Measurements from ENCODE around the gene SPTLC1.

The SPTLC1 gene

GRCh38 chr9:92046676-92047075 is 68.5 kb downstream of the SPTLC1 start:
- Histone ChIP-seq H3K27ac (replicated peaks) (no peak overlapping the region), H3K27me3 (ENCODE audit: insufficient read depth, poor library complexity, severe bottlenecking) (no peaks in the 10 kb centered on the region), H3K4me3 (replicated peaks; ENCODE audit: insufficient read depth, low read length) (no peak overlapping the region)
- no peak for DNase-seq (ENCODE audit: low read depth in 1 of 2, low spot score in 1 of 2)
- TF ChIP-seq, protein P1, sequence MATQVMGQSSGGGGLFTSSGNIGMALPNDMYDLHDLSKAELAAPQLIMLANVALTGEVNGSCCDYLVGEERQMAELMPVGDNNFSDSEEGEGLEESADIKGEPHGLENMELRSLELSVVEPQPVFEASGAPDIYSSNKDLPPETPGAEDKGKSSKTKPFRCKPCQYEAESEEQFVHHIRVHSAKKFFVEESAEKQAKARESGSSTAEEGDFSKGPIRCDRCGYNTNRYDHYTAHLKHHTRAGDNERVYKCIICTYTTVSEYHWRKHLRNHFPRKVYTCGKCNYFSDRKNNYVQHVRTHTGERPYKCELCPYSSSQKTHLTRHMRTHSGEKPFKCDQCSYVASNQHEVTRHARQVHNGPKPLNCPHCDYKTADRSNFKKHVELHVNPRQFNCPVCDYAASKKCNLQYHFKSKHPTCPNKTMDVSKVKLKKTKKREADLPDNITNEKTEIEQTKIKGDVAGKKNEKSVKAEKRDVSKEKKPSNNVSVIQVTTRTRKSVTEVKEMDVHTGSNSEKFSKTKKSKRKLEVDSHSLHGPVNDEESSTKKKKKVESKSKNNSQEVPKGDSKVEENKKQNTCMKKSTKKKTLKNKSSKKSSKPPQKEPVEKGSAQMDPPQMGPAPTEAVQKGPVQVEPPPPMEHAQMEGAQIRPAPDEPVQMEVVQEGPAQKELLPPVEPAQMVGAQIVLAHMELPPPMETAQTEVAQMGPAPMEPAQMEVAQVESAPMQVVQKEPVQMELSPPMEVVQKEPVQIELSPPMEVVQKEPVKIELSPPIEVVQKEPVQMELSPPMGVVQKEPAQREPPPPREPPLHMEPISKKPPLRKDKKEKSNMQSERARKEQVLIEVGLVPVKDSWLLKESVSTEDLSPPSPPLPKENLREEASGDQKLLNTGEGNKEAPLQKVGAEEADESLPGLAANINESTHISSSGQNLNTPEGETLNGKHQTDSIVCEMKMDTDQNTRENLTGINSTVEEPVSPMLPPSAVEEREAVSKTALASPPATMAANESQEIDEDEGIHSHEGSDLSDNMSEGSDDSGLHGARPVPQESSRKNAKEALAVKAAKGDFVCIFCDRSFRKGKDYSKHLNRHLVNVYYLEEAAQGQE (IDR thresholded peaks at IDR 0.05; ENCODE audit: insufficient replicate concordance, low read depth), result no peak
- no peak for TF ChIP-seq SPI1 (IDR thresholded peaks at IDR 0.05; ENCODE audit: borderline replicate concordance, low read depth)
- no peak for TF ChIP-seq POLR2AphosphoS5 (IDR thresholded peaks at IDR 0.05; ENCODE audit: low read depth)
- TF ChIP-seq, protein P2, sequence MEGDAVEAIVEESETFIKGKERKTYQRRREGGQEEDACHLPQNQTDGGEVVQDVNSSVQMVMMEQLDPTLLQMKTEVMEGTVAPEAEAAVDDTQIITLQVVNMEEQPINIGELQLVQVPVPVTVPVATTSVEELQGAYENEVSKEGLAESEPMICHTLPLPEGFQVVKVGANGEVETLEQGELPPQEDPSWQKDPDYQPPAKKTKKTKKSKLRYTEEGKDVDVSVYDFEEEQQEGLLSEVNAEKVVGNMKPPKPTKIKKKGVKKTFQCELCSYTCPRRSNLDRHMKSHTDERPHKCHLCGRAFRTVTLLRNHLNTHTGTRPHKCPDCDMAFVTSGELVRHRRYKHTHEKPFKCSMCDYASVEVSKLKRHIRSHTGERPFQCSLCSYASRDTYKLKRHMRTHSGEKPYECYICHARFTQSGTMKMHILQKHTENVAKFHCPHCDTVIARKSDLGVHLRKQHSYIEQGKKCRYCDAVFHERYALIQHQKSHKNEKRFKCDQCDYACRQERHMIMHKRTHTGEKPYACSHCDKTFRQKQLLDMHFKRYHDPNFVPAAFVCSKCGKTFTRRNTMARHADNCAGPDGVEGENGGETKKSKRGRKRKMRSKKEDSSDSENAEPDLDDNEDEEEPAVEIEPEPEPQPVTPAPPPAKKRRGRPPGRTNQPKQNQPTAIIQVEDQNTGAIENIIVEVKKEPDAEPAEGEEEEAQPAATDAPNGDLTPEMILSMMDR (IDR thresholded peaks at IDR 0.05; ENCODE audit: insufficient read depth, low read length), result no peak
- no peak for TF ChIP-seq GABPA (IDR thresholded peaks at IDR 0.05; ENCODE audit: low read depth)

- TF ChIP-seq SPI1 (IDR thresholded peaks at IDR 0.05; ENCODE audit: borderline replicate concordance, low read depth) (no peak), POLR2AphosphoS5 (IDR thresholded peaks at IDR 0.05; ENCODE audit: low read depth) (no peak), GABPA (IDR thresholded peaks at IDR 0.05; ENCODE audit: low read depth) (no peak)
- TF ChIP-seq, protein P1 (IDR thresholded peaks at IDR 0.05; ENCODE audit: insufficient replicate concordance, low read depth), result no peak
- TF ChIP-seq, protein P2 (IDR thresholded peaks at IDR 0.05; ENCODE audit: insufficient read depth, low read length), result no peak
- H3K4me3 ChIP-seq (replicated peaks; ENCODE audit: insufficient read depth, low read length), result no peak overlapping the region
- no peak overlapping the region for H3K27ac ChIP-seq (replicated peaks)
Measured at GRCh38 chr9:92044936-92045335, 70.3 kb downstream of the SPTLC1 start.

DNA sequence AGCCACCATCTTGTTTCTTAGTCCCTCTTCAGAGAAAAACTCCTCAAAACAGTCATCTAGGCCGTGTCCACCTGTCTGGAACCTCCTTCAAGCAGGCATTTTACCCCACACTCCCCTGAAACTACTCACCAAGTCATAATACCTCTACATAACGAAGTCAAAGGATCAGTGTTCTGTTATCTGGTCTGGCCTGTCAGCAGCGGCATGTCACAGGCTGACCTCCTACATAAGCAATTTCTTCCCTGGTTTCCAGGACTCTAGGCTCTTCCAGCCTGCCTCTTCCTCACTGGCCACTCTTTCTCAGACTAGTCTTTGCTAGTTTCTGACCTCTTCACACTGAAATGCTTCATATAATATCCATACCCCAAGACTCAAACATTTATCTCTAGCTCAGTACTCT is 72.2 kb downstream of the SPTLC1 start:
- H3K27me3 ChIP-seq (ENCODE audit: insufficient read depth, poor library complexity, severe bottlenecking), result no peaks in the 10 kb centered on the region
- H3K4me3 ChIP-seq (replicated peaks; ENCODE audit: insufficient read depth, low read length), result no peak overlapping the region
- no peak for DNase-seq (ENCODE audit: low read depth in 1 of 2, low spot score in 1 of 2)
- TF ChIP-seq, protein P1 (IDR thresholded peaks at IDR 0.05; ENCODE audit: insufficient replicate concordance, low read depth), result no peak
- TF ChIP-seq POLR2AphosphoS5 (IDR thresholded peaks at IDR 0.05; ENCODE audit: low read depth), result no peak
- TF ChIP-seq, protein P2 (IDR thresholded peaks at IDR 0.05; ENCODE audit: insufficient read depth, low read length), result no peak
- TF ChIP-seq GABPA (IDR thresholded peaks at IDR 0.05; ENCODE audit: low read depth), result no peak
- TF ChIP-seq SPI1 (IDR thresholded peaks at IDR 0.05; ENCODE audit: borderline replicate concordance, low read depth), result no peak
- H3K27ac ChIP-seq (replicated peaks), result no peak overlapping the region

More at GRCh38 chr9:92044936-92045335, 70.3 kb downstream of the SPTLC1 start:
- DNase-seq (ENCODE audit: low read depth in 1 of 2, low spot score in 1 of 2), result no peak
- H3K27me3 ChIP-seq (ENCODE audit: insufficient read depth, poor library complexity, severe bottlenecking), result no peaks in the 10 kb centered on the region

Data from HL-60 (cell line).